Right lobe of liver (tissue), 4 donors: ENCODE data around the gene LENEP.

ENCODE experiments used
- POLR2A ChIP-seq: fragments of 450-650 bp; IDR thresholded peaks from one replicate; pipeline ENCODE4 v1.6.1; 2017; ENCODE audit warnings: antibody characterized with exemption, mild to moderate bottlenecking
- TF ChIP-seq, protein P1 (sequence below), 4 donors: fragments of 200-600 bp in 3 of 4; fragments of 450-650 bp in 1 of 4; IDR thresholded peaks; one replicate each; pipeline versions ENCODE4 v1.5.1 to v1.8.0; 2016 to 2022; ENCODE audit warnings: antibody characterized with exemption in 4 of 4, mild to moderate bottlenecking in 2 of 4
- donor health status: DM: no; HTN: no; CAD: no.
- donor health status: DM: no; HTN: no; CAD: no.
- donor health status: DM: no; HTN: yes; CAD: no.

DNA sequence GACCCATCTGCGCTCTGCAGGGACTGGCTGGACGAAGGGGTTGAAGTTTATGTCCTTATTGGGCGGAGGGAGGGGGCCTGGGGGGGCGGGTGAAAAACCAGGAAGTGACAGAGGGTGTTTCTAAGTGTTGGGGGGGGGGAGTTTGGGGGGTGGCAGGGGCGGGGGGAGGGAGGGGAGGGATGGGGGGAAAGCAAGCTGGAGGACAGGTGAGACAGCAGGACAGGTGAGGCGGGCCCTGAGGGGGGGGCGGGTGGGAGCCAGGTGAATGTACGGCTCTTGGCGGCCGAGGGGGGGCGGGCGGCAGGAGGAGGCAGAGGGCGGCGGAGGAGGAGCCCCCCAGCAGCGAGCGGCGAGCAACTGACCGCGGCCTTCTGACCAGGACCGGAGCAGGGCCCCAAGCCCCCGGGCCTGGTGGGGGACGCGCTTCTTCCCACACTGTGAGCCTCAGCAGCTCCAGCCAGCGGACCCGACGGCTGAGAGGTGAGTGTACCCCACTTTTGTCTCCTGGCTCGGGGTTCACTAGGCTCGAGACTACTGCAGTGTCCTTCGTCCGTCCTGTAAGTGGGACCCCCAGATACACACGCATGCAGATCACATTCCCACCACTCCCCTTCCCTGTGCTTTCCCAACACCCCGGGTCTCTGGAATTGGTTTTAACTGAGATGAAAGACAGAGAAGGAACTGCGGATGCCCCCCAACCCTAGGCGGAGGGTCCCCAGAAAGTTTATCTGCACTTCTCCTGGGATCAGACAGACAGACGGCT, 9.3 kb downstream of the LENEP start, which contains the start of gene ZBTB7B:
- TF ChIP-seq, protein P1, sequence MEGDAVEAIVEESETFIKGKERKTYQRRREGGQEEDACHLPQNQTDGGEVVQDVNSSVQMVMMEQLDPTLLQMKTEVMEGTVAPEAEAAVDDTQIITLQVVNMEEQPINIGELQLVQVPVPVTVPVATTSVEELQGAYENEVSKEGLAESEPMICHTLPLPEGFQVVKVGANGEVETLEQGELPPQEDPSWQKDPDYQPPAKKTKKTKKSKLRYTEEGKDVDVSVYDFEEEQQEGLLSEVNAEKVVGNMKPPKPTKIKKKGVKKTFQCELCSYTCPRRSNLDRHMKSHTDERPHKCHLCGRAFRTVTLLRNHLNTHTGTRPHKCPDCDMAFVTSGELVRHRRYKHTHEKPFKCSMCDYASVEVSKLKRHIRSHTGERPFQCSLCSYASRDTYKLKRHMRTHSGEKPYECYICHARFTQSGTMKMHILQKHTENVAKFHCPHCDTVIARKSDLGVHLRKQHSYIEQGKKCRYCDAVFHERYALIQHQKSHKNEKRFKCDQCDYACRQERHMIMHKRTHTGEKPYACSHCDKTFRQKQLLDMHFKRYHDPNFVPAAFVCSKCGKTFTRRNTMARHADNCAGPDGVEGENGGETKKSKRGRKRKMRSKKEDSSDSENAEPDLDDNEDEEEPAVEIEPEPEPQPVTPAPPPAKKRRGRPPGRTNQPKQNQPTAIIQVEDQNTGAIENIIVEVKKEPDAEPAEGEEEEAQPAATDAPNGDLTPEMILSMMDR (IDR thresholded peaks at IDR 0.05) = no peak
- TF ChIP-seq POLR2A = no peak
